SH-SY5Y (cell line): ENCODE results near the gene TTC33.

Experiments used
- GATA2 ChIP-seq: IDR thresholded peaks from 2 replicates; pipeline ENCODE4 v1.6.1; 2011; ENCODE audit warnings: mild to moderate bottlenecking, low read depth, low read length
- GATA3 ChIP-seq: IDR thresholded peaks from 2 replicates; pipeline ENCODE4 v1.6.1; 2011; ENCODE audit warnings: low read depth, mild to moderate bottlenecking, low read length, moderate library complexity

GRCh38 chr5:40481241-40481640, 274.5 kb downstream of the TTC33 start:
- TF ChIP-seq GATA2, result no peak
- no peak for TF ChIP-seq GATA3
